Measurements from ENCODE around the gene SNX21.

The SNX21 gene

GRCh38 chr20:45850238-45850637, 16.6 kb downstream of the SNX21 start:
- Histone ChIP-seq H3K4me1 (ENCODE audit: control insufficient read depth, insufficient read depth, low read length, unreplicated experiment) (no peaks in the 10 kb centered on the region), H3K79me2 (ENCODE audit: control insufficient read depth, insufficient read depth, low read length, unreplicated experiment) (peaks cover 5% of the 10 kb centered on the region), H3K36me3 (ENCODE audit: insufficient read depth, low read length) (0 out of 2 replicates have a peak, but pooled peaks cover 3% of the 10 kb centered on the region), H3K27ac (ENCODE audit: low read depth, low read length) (no peak overlapping the region), H3K27me3 (ENCODE audit: insufficient read depth, low read length) (no peaks in the 10 kb centered on the region), H3K4me3 (ENCODE audit: low read depth, low read length) (no peak overlapping the region), H2AFZ (ENCODE audit: low read length, unreplicated experiment) (no peak overlapping the region)

- no peaks in the 10 kb centered on the region for H3K4me1 ChIP-seq (ENCODE audit: control insufficient read depth, insufficient read depth, low read length, unreplicated experiment)
- no peak overlapping the region for H3K4me3 ChIP-seq (ENCODE audit: low read depth, low read length)
- no peak overlapping the region for H2AFZ ChIP-seq (ENCODE audit: low read length, unreplicated experiment)
- H3K79me2 ChIP-seq (ENCODE audit: control insufficient read depth, insufficient read depth, low read length, unreplicated experiment): peaks cover 7% of the 10 kb centered on the region
- H3K36me3 ChIP-seq (ENCODE audit: insufficient read depth, low read length): 0 out of 2 replicates have a peak, but pooled peaks cover 3% of the 10 kb centered on the region
- no peaks in the 10 kb centered on the region for H3K27me3 ChIP-seq (ENCODE audit: insufficient read depth, low read length)
- no peak overlapping the region for H3K27ac ChIP-seq (ENCODE audit: low read depth, low read length)
Observed at GRCh38 chr20:45850926-45851325, 17.3 kb downstream of the SNX21 start.

- H3K36me3 ChIP-seq (ENCODE audit: insufficient read depth, low read length): 0 out of 2 replicates have a peak, but pooled peaks cover 3% of the 10 kb centered on the region
- no peak overlapping the region for H2AFZ ChIP-seq (ENCODE audit: low read length, unreplicated experiment)
- H3K27me3 ChIP-seq (ENCODE audit: insufficient read depth, low read length): no peaks in the 10 kb centered on the region
- no peak overlapping the region for H3K27ac ChIP-seq (ENCODE audit: low read depth, low read length)
- H3K4me1 ChIP-seq (ENCODE audit: control insufficient read depth, insufficient read depth, low read length, unreplicated experiment): no peaks in the 10 kb centered on the region
- peaks cover 13% of the 10 kb centered on the region for H3K79me2 ChIP-seq (ENCODE audit: control insufficient read depth, insufficient read depth, low read length, unreplicated experiment)
- H3K4me3 ChIP-seq (ENCODE audit: low read depth, low read length): no peak overlapping the region
Observed at GRCh38 chr20:45851501-45851900, 17.9 kb downstream of the SNX21 start.

GRCh38 chr20:45852326-45852725, 18.7 kb downstream of the SNX21 start:
- Histone ChIP-seq H3K27me3 (ENCODE audit: insufficient read depth, low read length) (no peaks in the 10 kb centered on the region), H3K4me3 (ENCODE audit: low read depth, low read length) (no peak overlapping the region), H3K27ac (ENCODE audit: low read depth, low read length) (no peak overlapping the region), H2AFZ (ENCODE audit: low read length, unreplicated experiment) (no peak overlapping the region), H3K79me2 (ENCODE audit: control insufficient read depth, insufficient read depth, low read length, unreplicated experiment) (peaks cover 18% of the 10 kb centered on the region), H3K36me3 (ENCODE audit: insufficient read depth, low read length) (0 out of 2 replicates have a peak, but pooled peaks cover 3% of the 10 kb centered on the region), H3K4me1 (ENCODE audit: control insufficient read depth, insufficient read depth, low read length, unreplicated experiment) (no peaks in the 10 kb centered on the region)

- H3K4me1 ChIP-seq (ENCODE audit: control insufficient read depth, insufficient read depth, low read length, unreplicated experiment): peaks cover 5% of the 10 kb centered on the region
- no peaks in the 10 kb centered on the region for H3K27me3 ChIP-seq (ENCODE audit: insufficient read depth, low read length)
- H2AFZ ChIP-seq (ENCODE audit: low read length, unreplicated experiment): no peak overlapping the region
- no peak overlapping the region for H3K4me3 ChIP-seq (ENCODE audit: low read depth, low read length)
- peaks cover 18% of the 10 kb centered on the region for H3K79me2 ChIP-seq (ENCODE audit: control insufficient read depth, insufficient read depth, low read length, unreplicated experiment)
- no peak overlapping the region for H3K27ac ChIP-seq (ENCODE audit: low read depth, low read length)
- H3K36me3 ChIP-seq (ENCODE audit: insufficient read depth, low read length): 0 out of 2 replicates have a peak, but pooled peaks cover 3% of the 10 kb centered on the region
Observed at GRCh38 chr20:45853484-45853883, 19.9 kb downstream of the SNX21 start.

- no peak within 1 kb of the TSS for H3K27ac ChIP-seq (ENCODE audit: low read depth, low read length)
Observed at GRCh38 chr20:45857114-45857881, 23.7 kb downstream of the SNX21 start, which contains the start of the genes ACOT8 and ZSWIM3. TSS of gene ACOT8 (minus strand) at chr20:45857392. CDS start at chr20:45857315, 77 bp downstream. TSS of gene ZSWIM3 (plus strand) at chr20:45857614. CDS start at chr20:45857826, 212 bp downstream.

GRCh38 chr20:45857882-45858216, 24.2 kb downstream of the SNX21 start:
- Histone ChIP-seq H3K36me3 (ENCODE audit: insufficient read depth, low read length) (no peaks in the 10 kb centered on the region), H3K27me3 (ENCODE audit: insufficient read depth, low read length) (no peaks in the 10 kb centered on the region), H2AFZ (ENCODE audit: low read length, unreplicated experiment) (peak overlapping the region; percentile 66), H3K4me1 (ENCODE audit: control insufficient read depth, insufficient read depth, low read length, unreplicated experiment) (peaks cover 14% of the 10 kb centered on the region), H3K79me2 (ENCODE audit: control insufficient read depth, insufficient read depth, low read length, unreplicated experiment) (peaks cover 18% of the 10 kb centered on the region), H3K4me3 (ENCODE audit: low read depth, low read length) (peak overlapping the region; percentile 87), H3K27ac (ENCODE audit: low read depth, low read length) (no peak overlapping the region)

More at GRCh38 chr20:45857114-45857881, 23.7 kb downstream of the SNX21 start, which contains the start of the genes ACOT8 and ZSWIM3:
- H2AFZ ChIP-seq (ENCODE audit: low read length, unreplicated experiment): peak within 1 kb of the TSS; percentile 66
- H3K4me1 ChIP-seq (ENCODE audit: control insufficient read depth, insufficient read depth, low read length, unreplicated experiment): peaks cover 14% of the 10 kb centered on the region
- H3K27me3 ChIP-seq (ENCODE audit: insufficient read depth, low read length): no peaks in the 10 kb centered on the region
- H3K4me3 ChIP-seq (ENCODE audit: low read depth, low read length): peak within 1 kb of the TSS; percentile 87
- H3K36me3 ChIP-seq (ENCODE audit: insufficient read depth, low read length): no peaks in the 10 kb centered on the region
- H3K79me2 ChIP-seq (ENCODE audit: control insufficient read depth, insufficient read depth, low read length, unreplicated experiment): peaks cover 18% of the 10 kb centered on the region

- H2AFZ ChIP-seq (ENCODE audit: low read length, unreplicated experiment): no peak overlapping the region
- no peak overlapping the region for H3K27ac ChIP-seq (ENCODE audit: low read depth, low read length)
- H3K4me3 ChIP-seq (ENCODE audit: low read depth, low read length): no peak overlapping the region
- H3K27me3 ChIP-seq (ENCODE audit: insufficient read depth, low read length): no peaks in the 10 kb centered on the region
- no peaks in the 10 kb centered on the region for H3K36me3 ChIP-seq (ENCODE audit: insufficient read depth, low read length)
- H3K4me1 ChIP-seq (ENCODE audit: control insufficient read depth, insufficient read depth, low read length, unreplicated experiment): peaks cover 14% of the 10 kb centered on the region
- peaks cover 14% of the 10 kb centered on the region for H3K79me2 ChIP-seq (ENCODE audit: control insufficient read depth, insufficient read depth, low read length, unreplicated experiment)
Observed at GRCh38 chr20:45859916-45860315, 26.3 kb downstream of the SNX21 start.

- H2AFZ ChIP-seq (ENCODE audit: low read length, unreplicated experiment): no peak overlapping the region
- no peaks in the 10 kb centered on the region for H3K27me3 ChIP-seq (ENCODE audit: insufficient read depth, low read length)
- H3K36me3 ChIP-seq (ENCODE audit: insufficient read depth, low read length): no peaks in the 10 kb centered on the region
- H3K4me1 ChIP-seq (ENCODE audit: control insufficient read depth, insufficient read depth, low read length, unreplicated experiment): peaks cover 14% of the 10 kb centered on the region
- H3K27ac ChIP-seq (ENCODE audit: low read depth, low read length): no peak overlapping the region
- H3K4me3 ChIP-seq (ENCODE audit: low read depth, low read length): no peak overlapping the region
- H3K79me2 ChIP-seq (ENCODE audit: control insufficient read depth, insufficient read depth, low read length, unreplicated experiment): peaks cover 13% of the 10 kb centered on the region
Observed at GRCh38 chr20:45860560-45861220, 27.1 kb downstream of the SNX21 start.

GRCh38 chr20:45861221-45862075, 27.8 kb downstream of the SNX21 start:
- H3K4me3 ChIP-seq (ENCODE audit: low read depth, low read length): no peak overlapping the region
- no peaks in the 10 kb centered on the region for H3K36me3 ChIP-seq (ENCODE audit: insufficient read depth, low read length)
- no peaks in the 10 kb centered on the region for H3K27me3 ChIP-seq (ENCODE audit: insufficient read depth, low read length)
- H3K79me2 ChIP-seq (ENCODE audit: control insufficient read depth, insufficient read depth, low read length, unreplicated experiment): peaks cover 6% of the 10 kb centered on the region
- peaks cover 14% of the 10 kb centered on the region for H3K4me1 ChIP-seq (ENCODE audit: control insufficient read depth, insufficient read depth, low read length, unreplicated experiment)
- no peak overlapping the region for H3K27ac ChIP-seq (ENCODE audit: low read depth, low read length)
- no peak overlapping the region for H2AFZ ChIP-seq (ENCODE audit: low read length, unreplicated experiment)

Measured in ACC112 (cell line).